Raji (cell line): ENCODE measurements around the gene UPF3A.

Experiments
- POLR2A ChIP-seq: IDR thresholded peaks from 2 replicates; pipeline ENCODE4 v1.6.1; 2011; ENCODE audit warnings: low read depth, low read length, control low read depth; ENCODE audit not compliant: insufficient read depth

UPF3A gene, protein sequence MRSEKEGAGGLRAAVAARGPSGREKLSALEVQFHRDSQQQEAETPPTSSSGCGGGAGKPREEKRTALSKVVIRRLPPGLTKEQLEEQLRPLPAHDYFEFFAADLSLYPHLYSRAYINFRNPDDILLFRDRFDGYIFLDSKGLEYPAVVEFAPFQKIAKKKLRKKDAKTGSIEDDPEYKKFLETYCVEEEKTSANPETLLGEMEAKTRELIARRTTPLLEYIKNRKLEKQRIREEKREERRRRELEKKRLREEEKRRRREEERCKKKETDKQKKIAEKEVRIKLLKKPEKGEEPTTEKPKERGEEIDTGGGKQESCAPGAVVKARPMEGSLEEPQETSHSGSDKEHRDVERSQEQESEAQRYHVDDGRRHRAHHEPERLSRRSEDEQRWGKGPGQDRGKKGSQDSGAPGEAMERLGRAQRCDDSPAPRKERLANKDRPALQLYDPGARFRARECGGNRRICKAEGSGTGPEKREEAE

DNA sequence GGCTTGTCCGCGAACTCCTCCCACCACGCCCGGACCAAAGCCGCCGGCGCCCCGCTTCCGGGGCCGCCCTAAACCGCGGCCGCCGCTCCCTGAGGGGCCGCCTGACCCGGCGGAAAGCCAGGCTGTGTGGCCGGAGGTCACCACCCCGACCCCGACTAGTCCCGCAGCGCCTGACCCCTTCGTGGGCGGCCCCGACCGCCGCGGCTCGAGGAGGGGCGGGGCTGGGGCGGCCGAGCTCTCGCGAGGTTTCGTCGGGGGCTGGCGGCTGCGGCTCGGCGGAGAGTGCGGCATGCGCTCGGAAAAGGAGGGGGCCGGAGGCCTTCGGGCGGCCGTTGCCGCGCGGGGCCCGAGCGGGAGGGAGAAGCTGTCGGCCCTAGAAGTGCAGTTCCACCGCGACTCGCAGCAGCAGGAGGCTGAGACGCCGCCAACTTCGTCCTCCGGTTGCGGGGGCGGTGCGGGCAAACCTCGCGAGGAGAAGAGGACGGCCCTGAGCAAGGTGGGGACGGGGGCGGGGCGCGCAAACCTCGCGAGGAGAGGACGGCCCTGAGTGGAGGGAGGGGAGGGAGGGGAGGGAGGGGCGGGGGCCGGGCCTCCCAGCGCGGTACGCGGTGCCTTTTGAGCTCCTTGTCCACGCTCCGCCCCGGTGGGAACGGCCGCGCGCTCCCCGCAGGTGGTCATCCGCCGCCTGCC lies at the start of gene UPF3A:
Gene UPF3A (plus strand): TSS at position 251 of the 690 bp plus-strand sequence. CDS start 39 bp downstream, at position 290.
- peak; percentile 77 for TF ChIP-seq POLR2A

DNA sequence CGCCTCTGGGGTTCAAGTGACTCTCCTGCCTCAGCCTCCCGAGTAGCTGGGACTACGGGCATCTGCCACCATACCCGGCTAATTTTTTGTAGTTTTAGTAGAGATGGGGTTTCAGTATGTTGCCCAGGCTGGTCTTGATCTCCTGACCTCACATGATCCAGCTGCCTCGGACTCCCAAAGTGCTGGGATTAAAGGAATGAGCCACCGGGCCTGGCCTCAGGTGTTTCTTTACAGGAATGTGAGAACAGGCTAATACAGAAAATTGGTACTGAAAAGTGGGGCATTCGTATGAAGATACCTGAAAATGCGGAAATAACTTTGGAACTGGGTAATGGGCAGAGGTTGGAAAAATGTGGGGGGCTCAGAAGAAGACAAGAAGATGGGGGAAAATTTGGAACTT lies 49.5 kb upstream of the UPF3A start:
- TF ChIP-seq POLR2A = no peak

DNA sequence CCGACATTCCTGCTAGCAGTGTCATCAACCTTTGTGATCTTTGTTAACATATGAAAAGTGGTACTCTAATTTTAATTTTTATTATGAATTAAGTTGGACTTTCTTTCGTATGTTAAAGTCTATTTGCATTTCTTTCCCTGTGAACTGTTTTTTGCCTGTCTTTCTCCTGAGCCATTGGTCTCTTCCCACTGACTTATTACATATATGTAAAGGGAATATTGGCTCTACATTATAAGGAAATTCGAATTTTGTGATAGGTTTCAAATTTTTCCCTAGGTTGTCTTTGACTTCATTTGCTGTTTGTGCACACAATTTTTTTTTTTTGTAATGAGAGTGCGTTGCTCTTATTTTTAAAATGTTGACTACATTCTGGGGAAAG lies 47.1 kb upstream of the UPF3A start:
- TF ChIP-seq POLR2A = no peak

DNA sequence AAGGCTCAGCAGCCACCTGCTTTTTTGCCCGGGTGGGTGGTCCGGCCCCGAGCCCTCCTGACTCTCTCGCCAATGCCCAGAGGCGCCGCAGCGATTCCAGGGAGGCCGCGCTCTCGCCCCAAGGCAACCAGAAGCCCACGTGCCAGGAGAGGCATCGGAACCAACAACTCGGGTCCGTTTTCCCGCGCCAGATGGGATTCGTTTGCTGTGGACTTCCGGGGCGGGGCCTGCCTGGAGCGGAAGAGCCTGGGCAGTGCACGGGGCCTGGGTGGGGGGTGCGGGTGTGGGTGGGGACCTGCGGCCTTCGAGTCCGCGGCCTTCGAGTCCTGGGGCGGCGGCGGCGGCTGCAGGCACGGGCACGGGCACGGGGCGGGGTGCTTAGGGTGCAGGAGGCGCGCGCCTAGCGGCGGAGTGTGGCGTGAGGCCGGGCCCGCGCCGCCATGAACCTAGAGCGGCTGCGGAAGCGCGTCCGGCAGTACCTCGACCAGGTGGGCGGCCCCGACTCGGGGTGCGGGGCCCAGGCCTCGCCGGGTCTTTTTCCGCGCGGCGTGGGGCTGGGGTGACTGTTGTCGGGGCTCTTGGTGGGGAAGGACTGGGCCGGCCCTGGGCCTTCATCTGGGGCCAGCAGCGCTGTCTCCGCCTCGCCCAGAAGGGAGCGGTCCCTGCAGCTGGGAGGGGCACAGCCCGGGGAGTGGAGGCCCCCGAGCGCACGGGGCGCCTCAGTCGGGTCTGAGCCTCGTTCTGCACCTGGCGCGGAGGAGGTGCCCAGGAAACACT lies 46.6 kb upstream of the UPF3A start, which contains the start of gene CDC16:
Gene CDC16 (plus strand): TSS at position 253 of the 777 bp plus-strand sequence. CDS start 188 bp downstream, at position 441.
- peak; percentile 66 for TF ChIP-seq POLR2A

DNA sequence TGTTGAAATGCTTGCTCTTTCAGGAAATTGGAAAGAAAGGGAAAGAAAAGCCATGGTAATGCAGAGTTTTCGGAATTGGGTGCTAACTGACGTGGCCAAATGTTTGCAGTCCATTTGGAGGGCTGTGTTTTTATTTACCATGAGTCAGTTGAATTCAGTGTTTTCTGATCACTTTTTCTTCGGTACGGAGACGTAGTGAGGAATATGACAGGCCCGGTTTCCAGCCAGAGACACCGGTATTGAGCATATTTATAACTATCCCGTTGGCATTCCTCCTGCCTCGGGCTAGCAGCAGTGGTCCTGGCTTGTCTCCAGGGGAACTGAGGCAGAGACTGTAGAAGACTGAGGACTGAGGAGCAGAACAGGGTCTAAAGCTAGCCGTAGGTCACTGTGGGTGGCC lies 45.7 kb upstream of the UPF3A start:
- no peak for TF ChIP-seq POLR2A

DNA sequence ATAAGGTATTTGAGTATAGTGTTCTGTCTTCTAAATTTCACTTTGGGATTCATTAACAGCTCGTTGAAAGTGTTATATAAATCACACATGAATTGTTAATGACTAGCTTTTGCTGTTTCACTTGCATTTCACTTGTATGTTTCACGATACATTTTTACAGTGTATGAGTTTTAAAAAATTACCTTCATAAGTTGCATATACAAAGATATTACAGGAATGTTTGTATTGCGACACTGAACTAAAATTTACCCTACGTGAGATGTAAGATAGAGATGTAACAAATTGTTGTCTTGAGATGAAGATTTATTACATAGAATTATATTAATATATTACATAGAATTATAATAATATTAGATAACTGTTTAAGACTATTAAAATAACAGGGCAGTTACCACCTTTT lies 45.2 kb upstream of the UPF3A start:
- TF ChIP-seq POLR2A = no peak

DNA sequence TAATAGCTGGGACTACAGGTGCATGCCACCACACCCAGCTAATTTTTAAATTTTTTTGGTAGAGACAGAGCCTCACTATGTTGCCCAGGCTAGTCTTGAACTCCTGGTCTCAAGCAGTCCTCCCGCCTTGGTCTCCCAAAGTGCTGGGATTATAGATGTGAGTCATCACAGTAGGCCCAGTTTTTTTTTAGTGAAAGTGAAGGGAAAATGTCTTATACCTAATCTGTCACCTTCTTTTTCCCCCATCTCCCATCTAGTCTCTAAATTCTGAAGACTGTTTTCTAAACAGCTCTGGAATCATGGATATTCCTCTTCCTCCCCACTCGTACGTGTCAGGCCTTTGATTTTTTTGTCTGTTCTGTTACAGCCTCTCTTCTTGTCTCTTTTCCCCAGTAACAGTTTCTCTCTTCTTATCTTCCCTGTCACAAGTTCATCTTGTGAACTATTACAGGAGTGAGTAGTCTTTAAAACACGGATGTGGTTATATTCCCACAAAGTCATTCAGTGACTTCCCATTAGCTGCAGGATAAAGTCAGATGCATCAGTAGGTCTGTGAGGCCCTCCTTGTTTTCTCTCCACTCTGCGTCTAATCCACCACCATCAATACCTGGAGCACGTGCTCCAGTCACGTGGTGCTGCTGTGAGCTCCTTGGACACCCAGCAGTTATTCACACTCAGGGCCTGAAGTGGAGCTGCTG lies 43.8 kb upstream of the UPF3A start:
- no peak for TF ChIP-seq POLR2A

DNA sequence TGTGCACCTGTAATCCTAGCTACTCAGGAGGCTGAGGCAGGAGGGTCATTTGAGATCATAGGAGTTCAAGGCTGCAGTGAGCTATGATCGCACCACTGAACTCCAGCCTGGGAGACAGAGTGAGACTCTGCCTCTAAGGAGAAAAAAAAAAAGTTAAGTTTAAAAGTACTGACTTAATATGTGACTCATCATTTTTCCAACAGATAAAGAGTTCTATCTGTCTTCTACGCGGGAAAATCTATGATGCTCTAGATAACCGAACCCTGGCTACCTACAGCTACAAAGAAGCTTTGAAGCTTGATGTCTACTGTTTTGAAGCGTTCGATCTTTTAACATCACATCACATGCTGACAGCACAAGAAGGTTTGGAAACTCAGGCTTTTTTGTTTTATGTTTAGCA lies 39.5 kb upstream of the UPF3A start:
- TF ChIP-seq POLR2A = no peak

DNA sequence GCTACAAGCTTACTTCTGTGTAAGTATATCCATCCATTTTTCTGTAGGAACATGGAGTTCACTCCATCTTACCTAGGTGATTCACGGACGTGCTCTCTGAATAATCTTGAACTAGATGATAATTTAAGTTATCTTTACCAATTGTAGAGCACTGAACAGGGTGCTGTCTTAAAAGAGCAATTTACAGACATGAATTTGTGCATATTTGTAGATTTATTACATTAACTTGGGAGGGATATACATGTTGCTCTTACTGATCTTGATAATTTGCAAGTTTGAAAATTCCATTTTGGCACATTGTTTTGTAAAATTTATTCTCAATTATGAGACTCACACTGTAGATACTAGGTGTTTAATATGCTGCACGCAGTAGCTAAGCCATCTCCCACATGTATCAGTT lies 37.4 kb upstream of the UPF3A start:
- TF ChIP-seq POLR2A = no peak

DNA sequence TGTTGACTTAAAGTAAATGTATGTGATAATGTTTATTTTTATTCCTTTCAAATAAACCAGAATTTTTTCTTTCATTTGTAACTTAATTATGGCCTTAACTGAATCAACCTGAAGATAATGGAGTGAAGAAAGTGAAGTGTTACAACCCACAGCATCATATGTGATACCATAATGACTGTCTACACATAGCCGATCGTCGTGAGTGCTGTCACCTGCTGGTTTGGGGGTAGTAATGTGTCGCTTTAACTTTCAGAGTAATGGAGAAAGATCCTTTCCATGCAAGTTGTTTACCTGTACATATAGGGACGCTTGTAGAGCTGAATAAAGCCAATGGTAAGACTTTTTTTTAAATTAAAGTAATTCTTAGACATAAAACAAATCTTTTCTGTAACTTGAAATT lies 36.8 kb upstream of the UPF3A start:
- TF ChIP-seq POLR2A = no peak

DNA sequence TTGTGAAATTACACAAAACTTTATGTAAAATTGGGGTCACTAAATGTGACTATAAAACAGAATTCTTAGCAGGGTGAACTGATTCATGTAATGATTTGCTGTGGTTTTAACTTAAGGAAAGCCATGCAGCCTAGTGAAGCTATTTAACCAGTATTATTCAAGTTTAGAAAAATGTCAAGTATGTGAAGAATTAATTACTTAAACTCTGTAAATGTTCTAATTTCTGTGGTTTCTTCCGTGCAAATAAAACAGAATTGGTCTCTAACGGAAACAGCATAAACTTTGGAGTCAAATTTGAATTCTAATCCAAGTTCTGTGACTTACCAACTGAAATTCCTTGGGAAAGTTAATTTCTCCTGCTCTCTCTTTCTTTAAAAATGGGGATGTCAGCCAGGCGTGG lies 33.4 kb upstream of the UPF3A start:
- no peak for TF ChIP-seq POLR2A

DNA sequence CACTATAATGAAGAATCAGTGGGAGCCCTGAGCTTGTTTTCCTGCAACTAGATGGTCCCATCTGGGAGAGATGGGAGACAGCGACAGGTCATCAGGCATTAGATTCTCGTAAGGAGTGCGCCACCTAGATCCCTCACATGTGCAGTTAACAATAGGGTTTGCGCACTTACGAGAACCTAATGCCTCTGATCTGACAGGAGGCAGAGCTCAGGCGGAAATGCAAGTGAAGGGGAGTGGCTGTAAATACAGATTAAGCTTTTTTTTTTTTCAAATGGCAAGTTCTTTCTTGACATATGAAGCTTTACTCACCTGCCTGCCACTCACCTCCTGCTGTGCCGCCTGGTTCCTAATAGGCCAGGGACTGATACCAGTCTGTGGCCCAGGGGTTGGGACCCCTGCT lies 32.3 kb upstream of the UPF3A start:
- no peak for TF ChIP-seq POLR2A

DNA sequence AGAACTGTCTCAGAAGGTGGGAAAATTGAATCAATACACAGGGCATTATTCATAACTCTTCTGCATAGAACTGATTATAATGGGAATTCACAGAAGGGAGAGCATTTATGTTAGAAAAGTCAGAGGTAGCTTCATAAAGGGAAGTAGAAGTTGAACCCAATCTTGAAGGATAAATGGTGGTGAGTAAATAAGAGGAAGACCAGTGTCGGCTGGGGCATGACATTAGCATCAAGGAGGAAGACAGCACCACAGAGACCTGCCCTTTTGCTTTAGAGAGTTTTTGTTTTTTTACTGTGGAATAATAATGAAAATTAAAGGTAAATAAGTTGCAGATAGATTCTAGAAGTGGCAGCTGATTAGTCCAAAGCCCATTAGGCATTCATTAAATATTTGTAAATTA lies 24.9 kb upstream of the UPF3A start:
- no peak for TF ChIP-seq POLR2A

DNA sequence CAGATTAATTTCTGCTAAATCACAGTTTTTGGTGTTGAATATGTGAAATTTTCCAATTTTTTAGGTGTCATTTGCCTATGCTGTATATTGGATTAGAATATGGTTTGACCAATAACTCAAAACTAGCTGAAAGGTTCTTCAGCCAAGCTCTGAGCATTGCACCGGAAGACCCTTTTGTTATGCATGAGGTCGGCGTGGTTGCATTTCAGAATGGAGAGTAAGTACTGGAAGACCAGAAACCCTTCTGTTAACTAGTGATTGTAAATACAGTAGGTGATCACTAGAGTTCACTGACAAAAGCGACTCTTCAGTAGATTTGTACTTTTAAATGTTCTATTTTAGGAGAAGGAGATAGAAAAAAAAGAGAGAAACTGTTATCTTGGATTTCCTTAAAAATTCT lies 24.4 kb upstream of the UPF3A start:
- TF ChIP-seq POLR2A = no peak

DNA sequence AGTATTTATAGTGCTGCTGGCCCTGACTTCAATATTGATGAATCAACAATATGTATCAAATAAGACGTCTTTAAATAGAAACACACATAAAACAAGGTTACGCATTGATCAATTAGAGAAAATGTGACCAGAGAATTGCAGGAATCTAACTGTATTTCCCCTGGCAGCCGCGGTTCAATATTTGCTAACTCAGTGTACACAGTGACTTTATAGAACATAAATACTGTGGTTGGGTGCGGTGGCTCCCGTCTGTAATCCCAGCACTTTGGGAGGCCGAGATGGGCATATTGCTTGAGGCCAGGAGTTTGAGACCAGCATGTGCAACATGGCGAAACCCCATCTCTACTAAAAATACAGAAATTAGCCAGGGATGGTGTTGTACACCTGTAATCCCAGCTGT lies 22.8 kb upstream of the UPF3A start:
- no peak for TF ChIP-seq POLR2A
